ENCODE data around the gene PLPPR1.

PLPPR1 gene

DNA sequence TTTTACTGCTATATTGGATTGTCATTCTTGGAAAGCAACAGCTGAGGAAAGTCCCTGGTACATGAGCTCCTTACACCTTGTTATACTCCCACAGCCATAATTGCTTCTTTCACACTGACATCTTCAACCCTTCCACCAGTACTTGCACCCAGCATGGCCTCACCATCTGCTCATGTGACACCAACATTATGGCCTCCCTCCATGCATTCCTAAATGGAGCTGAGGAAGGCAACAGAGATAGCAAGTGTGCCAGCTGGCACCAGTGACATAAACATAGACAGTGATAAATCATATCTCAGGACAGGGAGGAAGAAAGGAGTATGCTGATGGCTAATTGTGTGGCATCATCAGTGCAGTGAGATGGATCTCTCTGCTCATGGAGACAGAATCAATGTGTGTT lies 236.7 kb downstream of the PLPPR1 start:
- TF ChIP-seq, protein P1, sequence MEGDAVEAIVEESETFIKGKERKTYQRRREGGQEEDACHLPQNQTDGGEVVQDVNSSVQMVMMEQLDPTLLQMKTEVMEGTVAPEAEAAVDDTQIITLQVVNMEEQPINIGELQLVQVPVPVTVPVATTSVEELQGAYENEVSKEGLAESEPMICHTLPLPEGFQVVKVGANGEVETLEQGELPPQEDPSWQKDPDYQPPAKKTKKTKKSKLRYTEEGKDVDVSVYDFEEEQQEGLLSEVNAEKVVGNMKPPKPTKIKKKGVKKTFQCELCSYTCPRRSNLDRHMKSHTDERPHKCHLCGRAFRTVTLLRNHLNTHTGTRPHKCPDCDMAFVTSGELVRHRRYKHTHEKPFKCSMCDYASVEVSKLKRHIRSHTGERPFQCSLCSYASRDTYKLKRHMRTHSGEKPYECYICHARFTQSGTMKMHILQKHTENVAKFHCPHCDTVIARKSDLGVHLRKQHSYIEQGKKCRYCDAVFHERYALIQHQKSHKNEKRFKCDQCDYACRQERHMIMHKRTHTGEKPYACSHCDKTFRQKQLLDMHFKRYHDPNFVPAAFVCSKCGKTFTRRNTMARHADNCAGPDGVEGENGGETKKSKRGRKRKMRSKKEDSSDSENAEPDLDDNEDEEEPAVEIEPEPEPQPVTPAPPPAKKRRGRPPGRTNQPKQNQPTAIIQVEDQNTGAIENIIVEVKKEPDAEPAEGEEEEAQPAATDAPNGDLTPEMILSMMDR (IDR thresholded peaks at IDR 0.05; ENCODE audit: low read depth, low read length, missing control alignments) = no peak
- no peak overlapping the region for H3K4me3 ChIP-seq (ENCODE audit: low read depth, low read length)
- no peak for DNase-seq (ENCODE audit: low read depth)

DNA sequence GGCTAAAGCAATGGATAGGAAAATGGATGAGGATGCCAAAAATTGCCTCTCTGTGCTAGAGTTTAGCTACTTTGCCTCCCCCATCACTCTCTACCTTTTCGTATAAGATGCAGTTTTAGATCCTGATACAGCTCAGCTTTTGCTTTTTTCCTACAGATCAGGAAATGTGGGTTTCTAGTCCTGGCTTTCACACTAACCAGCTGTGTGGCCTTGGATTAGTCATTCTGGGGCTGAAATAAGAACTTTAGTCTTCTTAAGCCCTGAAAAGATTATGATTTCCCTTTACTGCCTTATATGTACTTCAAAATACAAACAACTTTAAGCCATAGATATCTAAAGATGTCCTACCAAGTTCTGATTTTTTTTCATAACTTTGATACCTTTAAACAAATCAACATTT lies 239.9 kb downstream of the PLPPR1 start:
- H3K4me3 ChIP-seq (ENCODE audit: low read depth, low read length) = no peak overlapping the region
- TF ChIP-seq, protein P1 (IDR thresholded peaks at IDR 0.05; ENCODE audit: low read depth, low read length, missing control alignments) = no peak
- DNase-seq (ENCODE audit: low read depth) = no peak

GRCh38 chr9:101269591-101270283 lies 241.2 kb downstream of the PLPPR1 start:
- TF ChIP-seq, protein P1 (IDR thresholded peaks at IDR 0.05; ENCODE audit: low read depth, low read length, missing control alignments) = no peak
- H3K4me3 ChIP-seq (ENCODE audit: low read depth, low read length) = no peak overlapping the region
- DNase-seq (ENCODE audit: low read depth) = no peak

DNA sequence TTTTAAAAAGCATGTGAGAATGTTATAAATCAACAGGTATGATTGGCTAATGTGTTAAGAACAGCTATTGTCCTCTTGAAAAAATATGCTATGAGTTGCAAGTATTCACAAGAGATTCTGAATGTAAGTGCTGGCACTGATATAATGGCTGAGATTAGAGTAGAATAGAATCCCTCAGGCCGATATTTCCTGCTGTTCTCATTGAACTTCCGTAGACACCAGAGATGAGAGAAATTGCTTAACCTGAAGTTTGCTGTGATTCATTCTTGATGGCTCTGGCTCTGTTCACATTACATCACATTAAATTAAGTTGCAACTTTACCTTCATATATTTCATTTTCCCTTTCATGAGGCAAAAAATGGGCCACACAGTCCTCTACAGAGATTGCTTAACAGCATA lies 241.8 kb downstream of the PLPPR1 start:
- no peak overlapping the region for H3K4me3 ChIP-seq (ENCODE audit: low read depth, low read length)
- TF ChIP-seq, protein P1 (IDR thresholded peaks at IDR 0.05; ENCODE audit: low read depth, low read length, missing control alignments) = no peak
- no peak for DNase-seq (ENCODE audit: low read depth)

DNA sequence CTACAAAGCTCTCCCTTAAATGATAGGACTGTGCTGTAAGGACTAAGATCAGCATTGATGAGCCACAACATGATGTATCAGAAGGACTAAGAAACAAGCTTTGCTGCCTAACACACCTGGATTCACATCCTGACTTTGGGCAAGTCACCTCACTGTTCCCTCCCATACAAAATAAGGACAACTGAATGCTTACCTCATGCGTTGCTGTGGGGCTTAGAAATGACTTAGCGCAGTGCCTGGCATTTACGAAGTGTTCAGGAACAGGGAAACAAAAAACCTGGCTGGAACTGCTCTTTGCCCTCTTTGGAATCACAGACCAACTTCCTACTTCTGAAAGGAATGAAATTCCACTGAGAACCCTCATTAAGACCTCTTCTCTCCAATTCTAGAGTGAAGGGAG lies 242.6 kb downstream of the PLPPR1 start:
- DNase-seq (ENCODE audit: low read depth) = no peak
- H3K4me3 ChIP-seq (ENCODE audit: low read depth, low read length) = no peak overlapping the region
- TF ChIP-seq, protein P1 (IDR thresholded peaks at IDR 0.05; ENCODE audit: low read depth, low read length, missing control alignments) = no peak

GRCh38 chr9:101274971-101275768 lies 246.6 kb downstream of the PLPPR1 start:
- TF ChIP-seq, protein P1 (IDR thresholded peaks at IDR 0.05; ENCODE audit: low read depth, low read length, missing control alignments) = no peak
- DNase-seq (ENCODE audit: low read depth) = no peak
- H3K4me3 ChIP-seq (ENCODE audit: low read depth, low read length) = no peak overlapping the region
